IMR-90 (cell line): ENCODE measurements around the gene RTRAF. TPM values are rescaled to one million over a fixed set of nuclear protein-coding genes. Genes with fewer than 3 reads are reported as not detected.

Experiments
- ATAC-seq: fragments of 200-7000 bp; cut with Tn5 transposase; 2 replicates; pipeline ENCODE4 v1.9.1; 2020; ENCODE audit warnings: low read depth, mild to moderate bottlenecking, moderate library complexity
- BruUV-seq: library from RNA; stranded (reverse); fragments of 400-500 nt; replicated peaks from 2 replicates; lab custom pipeline; 2021; lab: Mats Ljungman, UMichigan
- CTCF ChIA-PET: fragments of 300-600 bp; formaldehyde crosslinking; extraction: SDS; loops from one replicate; lab custom pipeline; 2021; ENCODE audit warnings: antibody characterized with exemption; lab: Yijun Ruan, JAX
- POLR2A ChIA-PET: fragments of 300-600 bp; sonication (Branson Sonifier 250); formaldehyde crosslinking; loops from one replicate; lab custom pipeline; 2022; ENCODE audit warnings: antibody characterized with exemption; ENCODE audit not compliant: unreplicated experiment; lab: Charles Lee
- DNase-seq: peaks from one replicate; pipeline ENCODE4 v3.0.0; 2013
- H2AFZ ChIP-seq: replicated peaks from 2 replicates; pipeline ENCODE3; 2013; ENCODE audit warnings: low read length, mild to moderate bottlenecking; ENCODE audit not compliant: poor library complexity
- H2AK5ac ChIP-seq: 2 replicates; pipeline ENCODE4 v1.6.1; 2013; ENCODE audit warnings: low read depth, low read length, inconsistent platforms
- H2AK9ac ChIP-seq: replicated peaks from 2 replicates; pipeline ENCODE3; 2013; ENCODE audit warnings: mild to moderate bottlenecking, low read depth, low read length, moderate library complexity; ENCODE audit not compliant: poor library complexity
- H2BK120ac ChIP-seq: 2 replicates; pipeline ENCODE4 v1.6.1; 2013; ENCODE audit warnings: low read depth, low read length, inconsistent platforms
- H2BK15ac ChIP-seq: 3 replicates; pipeline ENCODE4 v1.6.1; 2013; ENCODE audit warnings: low read depth, low read length, inconsistent platforms
- H2BK20ac ChIP-seq: 2 replicates; pipeline ENCODE4 v1.6.1; 2013; ENCODE audit warnings: low read depth, mild to moderate bottlenecking, inconsistent platforms, low read length, moderate library complexity
- H2BK5ac ChIP-seq: 2 replicates; pipeline ENCODE4 v1.6.1; 2013; ENCODE audit warnings: mild to moderate bottlenecking, low read depth, low read length, inconsistent platforms; ENCODE audit not compliant: poor library complexity, severe bottlenecking
- H3K14ac ChIP-seq: replicated peaks from 2 replicates; pipeline ENCODE4 v1.6.1; 2013; ENCODE audit warnings: low read depth, low read length, inconsistent platforms
- H3K18ac ChIP-seq: 2 replicates; pipeline ENCODE4 v1.6.1; 2013; ENCODE audit warnings: low read depth, low read length, control low read depth
- H3K23ac ChIP-seq: 2 replicates; pipeline ENCODE4 v1.6.1; 2013; ENCODE audit warnings: low read depth, low read length, inconsistent platforms
- H3K27ac ChIP-seq: 2 replicates; pipeline ENCODE4 v1.5.1; 2013; ENCODE audit warnings: mild to moderate bottlenecking, control low read depth, low read length; ENCODE audit not compliant: insufficient read depth
- H3K27me3 ChIP-seq: 2 replicates; pipeline ENCODE4 v1.6.1; 2013; ENCODE audit warnings: low read length; ENCODE audit not compliant: control insufficient read depth, insufficient read depth
- H3K36me3 ChIP-seq: 2 replicates; pipeline ENCODE4 v1.6.1; 2013; ENCODE audit warnings: low read length, mixed read lengths; ENCODE audit not compliant: control insufficient read depth, insufficient read depth
- H3K4ac ChIP-seq: 2 replicates; pipeline ENCODE4 v1.6.1; 2013; ENCODE audit warnings: low read depth, low read length, inconsistent platforms
- H3K4me1 ChIP-seq: 2 replicates; pipeline ENCODE4 v1.6.1; 2013; ENCODE audit warnings: low read length, mixed read lengths; ENCODE audit not compliant: control insufficient read depth, insufficient read depth
- H3K4me2 ChIP-seq: 2 replicates; pipeline ENCODE4 v1.6.1; 2013; ENCODE audit warnings: low read depth, mild to moderate bottlenecking, control low read depth, low read length, moderate library complexity
- H3K4me3 ChIP-seq: 2 replicates; pipeline ENCODE4 v1.5.1; 2013; ENCODE audit warnings: low read depth, mild to moderate bottlenecking, control low read depth, low read length, moderate library complexity; ENCODE audit not compliant: insufficient read depth
- H3K56ac ChIP-seq: 2 replicates; pipeline ENCODE4 v1.6.1; 2013; ENCODE audit warnings: low read length, inconsistent platforms; ENCODE audit not compliant: insufficient read depth; ENCODE audit errors: extremely low read depth
- H3K79me1 ChIP-seq, 2 experiments: 2 replicates each; pipeline ENCODE4 v1.6.1; 2013; ENCODE audit warnings: low read length in 2 of 2, inconsistent platforms in 1 of 2, low read depth in 1 of 2
- H3K9ac ChIP-seq: 2 replicates; pipeline ENCODE4 v1.6.1; 2013; ENCODE audit warnings: low read depth, low read length, control low read depth
- H3K9me1 ChIP-seq: 2 replicates; pipeline ENCODE4 v1.6.1; 2013; ENCODE audit warnings: low read length, inconsistent platforms; ENCODE audit not compliant: insufficient read depth
- H3K9me3 ChIP-seq: 2 replicates; pipeline ENCODE4 v1.6.1; 2013; ENCODE audit warnings: low read length; ENCODE audit not compliant: control insufficient read depth, insufficient read depth
- H4K20me1 ChIP-seq: 2 replicates; pipeline ENCODE4 v1.6.1; 2013; ENCODE audit warnings: low read length, inconsistent platforms; ENCODE audit not compliant: insufficient read depth
- H4K5ac ChIP-seq: 2 replicates; pipeline ENCODE4 v1.6.1; 2013; ENCODE audit warnings: mild to moderate bottlenecking, low read depth, low read length, control low read depth
- H4K8ac ChIP-seq, 2 experiments: 2 replicates each; pipeline ENCODE4 v1.6.1; 2013; ENCODE audit warnings: low read depth in 2 of 2, low read length in 2 of 2, control low read depth in 1 of 2, inconsistent platforms in 1 of 2
- H4K91ac ChIP-seq: 2 replicates; pipeline ENCODE4 v1.6.1; 2013; ENCODE audit warnings: low read depth, low read length, inconsistent platforms; ENCODE audit not compliant: insufficient read depth
- BHLHE40 ChIP-seq: fragments of 150-350 bp; IDR thresholded peaks from 2 replicates; pipeline ENCODE4 v1.6.1; 2016; ENCODE audit warnings: mild to moderate bottlenecking, low read depth, low read length
- MAFK ChIP-seq: IDR thresholded peaks from 2 replicates; pipeline ENCODE4 v1.6.1; 2012; ENCODE audit warnings: low read depth, low read length, improper control_type of control experiment
- WGBS, 2 experiments: methylation state at CpG; one replicate each; pipeline versions ENCODE4 v1.1.5 to v1.1.7; 2013; ENCODE audit warnings: missing lambda C conversion rate in 2 of 2; ENCODE audit not compliant: insufficient read length in 1 of 2; ENCODE audit errors: extremely low coverage in 2 of 2; 5-methylcytosine and 5-hydroxymethylcytosine counted together
- dilution Hi-C: fragments of 300-500 bp; cut with HindIII; formaldehyde crosslinking; loops from one replicate; pipeline ENCODE4 v1.14.3; 2018; ENCODE audit warnings: low sequenced_read_pairs; ENCODE audit not compliant: unreplicated experiment
- in situ Hi-C: fragments of 300-500 bp; cut with MboI; formaldehyde crosslinking; loops from 3 replicates; pipeline ENCODE4 v1.14.3; 2019; ENCODE audit warnings: low sequenced_read_pairs, inconsistent platforms, mixed read lengths
- intact Hi-C: fragments of 100-400 bp; cut with micrococcal nuclease; formaldehyde crosslinking; loops from 2 replicates; pipeline ENCODE4 v1.10.0; 2022
- polyA plus RNA-seq, 3 experiments: library from polyadenylated mRNA; depleted of rRNA; stranded (reverse); fragments of >200 nt; gene quantifications; 2 replicates each; pipeline ENCODE4 v1.2.3, GENCODE V29; 2012; ENCODE audit warnings: low replicate concordance in 1 of 3
- total RNA-seq: library from RNA; depleted of rRNA; stranded (reverse); fragments of >200 nt; gene quantifications from 2 replicates; pipeline ENCODE4 v1.2.3, GENCODE V29; 2012

The RTRAF gene
- total and polyA plus RNA-seq, 2 of the 4 experiments (the other 2 are of a cell fraction) = 53.2 to 102 TPM

DNA sequence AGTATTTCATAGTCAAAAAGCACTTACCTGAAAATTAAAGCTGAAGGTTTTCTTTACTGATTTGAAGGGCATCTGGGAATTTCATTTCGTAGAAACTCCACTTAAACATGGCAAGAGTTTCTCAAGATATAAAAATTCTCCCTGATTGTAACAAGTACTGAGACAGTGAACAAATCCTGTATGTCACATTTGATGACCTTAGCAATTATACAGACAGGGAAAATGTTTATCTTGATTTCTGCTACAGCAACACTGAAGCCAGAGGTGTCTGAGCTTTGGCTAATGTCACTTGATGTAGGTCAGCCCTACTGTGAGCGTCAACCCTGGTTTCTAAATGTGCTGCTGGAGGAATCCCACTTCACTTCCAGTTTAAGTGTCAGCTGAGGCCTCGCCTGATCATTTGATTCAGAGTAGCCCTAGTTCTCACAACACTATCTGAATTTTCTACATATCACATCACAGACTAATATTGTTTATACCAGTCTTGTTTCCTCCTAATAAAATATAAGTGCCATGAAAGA, 20.9 kb downstream of the RTRAF start:
- Histone ChIP-seq H2AFZ (no peak overlapping the region), H3K23ac (no peak overlapping the region), H2BK120ac (no peak overlapping the region), H3K27me3 (no peaks in the 10 kb centered on the region), H3K9me1 (peaks cover 8% of the 10 kb centered on the region), H3K14ac (no peak overlapping the region), H3K9me3 (no peaks in the 10 kb centered on the region), H2BK15ac (no peak overlapping the region), H2BK20ac (no peak overlapping the region), H4K20me1 (0 out of 2 replicates have a peak, but pooled peaks cover 2% of the 10 kb centered on the region), H2AK5ac (no peak overlapping the region), H3K4ac (no peak overlapping the region), H3K36me3 (peaks cover 78% of the 10 kb centered on the region), H4K5ac (no peak overlapping the region), H3K9ac (no peak overlapping the region), H4K8ac (no peak overlapping the region), H3K18ac (no peak overlapping the region), H3K27ac (no peak overlapping the region), H3K4me2 (no peak overlapping the region), H2BK5ac (no peak overlapping the region), H3K79me1 (peaks cover 38 to 63% of the 10 kb centered on the region in 2 experiments), H3K56ac (no peak overlapping the region), H3K4me1 (peaks cover 2% of the 10 kb centered on the region; the same call in 1 of the 2 replicates), H2AK9ac (no peak overlapping the region), H4K91ac (no peak overlapping the region), H3K4me3 (no peak overlapping the region)
- TF ChIP-seq BHLHE40 = no peak
- peak; percentile 53 for TF ChIP-seq MAFK
- in situ Hi-C loops (loop anchor here (25.0 kb wide), 1 partner anchor 702 kb away; the partner anchor contains the start of gene PSMC6), intact Hi-C loops (no loop called here), dilution Hi-C loops (no loop called here)
- ChIA-PET CTCF (interaction anchor here (0.7 kb wide), 1 partner anchor 57 kb away, joined by 9 read pairs; no protein-coding TSS in a partner anchor), POLR2A (no interaction called here)
- whole genome bisulfite sequencing, 2 experiments = 89% methylated on average over 1 of the region's 3 CpGs; no CpG with 5 or more reads in 1 of the 2 experiments
- ATAC-seq = no peak
- TSS peak; percentile 1 for BruUV-seq
- no peak for DNase-seq
